DND-41 (cell line): ENCODE results near the gene FRK.
"Not testable (repeated sequence)": the region's sequence is repeated elsewhere in the genome, so short reads cannot be mapped to it uniquely, and the experiment has no call there.

Experiments used
- EZH2 ChIP-seq: IDR thresholded peaks from 3 replicates; pipeline ENCODE4 v1.6.1; 2012; ENCODE audit warnings: borderline replicate concordance, low read depth, mild to moderate bottlenecking, moderate library complexity, low read length, inconsistent platforms; ENCODE audit not compliant: severe bottlenecking
- TF ChIP-seq, protein P1 (sequence below): IDR thresholded peaks from 2 replicates; pipeline ENCODE4 v1.5.1; 2012; ENCODE audit warnings: borderline replicate concordance, low read length, moderate library complexity, mild to moderate bottlenecking; ENCODE audit not compliant: poor library complexity, severe bottlenecking; ENCODE audit errors: extremely low read depth

DNA sequence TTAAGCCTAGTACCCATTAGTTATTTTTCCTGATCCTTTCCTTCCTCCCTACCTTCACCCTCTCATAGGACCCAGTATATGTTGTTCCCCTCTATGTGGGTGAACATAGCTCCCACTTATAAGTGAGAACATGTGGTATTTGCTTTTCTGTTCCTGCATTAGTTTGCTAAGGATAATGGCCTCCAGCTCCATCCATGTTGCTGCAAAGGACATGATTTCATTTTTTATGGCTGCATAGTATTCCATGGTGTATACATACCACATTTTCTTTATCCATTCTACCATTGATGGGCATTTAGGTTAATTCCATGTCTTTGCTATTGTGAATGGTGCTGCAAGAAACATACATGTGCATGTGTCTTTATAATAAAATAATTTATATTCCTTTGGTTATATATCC is 115.9 kb downstream of the FRK start:
- TF ChIP-seq, protein P1, sequence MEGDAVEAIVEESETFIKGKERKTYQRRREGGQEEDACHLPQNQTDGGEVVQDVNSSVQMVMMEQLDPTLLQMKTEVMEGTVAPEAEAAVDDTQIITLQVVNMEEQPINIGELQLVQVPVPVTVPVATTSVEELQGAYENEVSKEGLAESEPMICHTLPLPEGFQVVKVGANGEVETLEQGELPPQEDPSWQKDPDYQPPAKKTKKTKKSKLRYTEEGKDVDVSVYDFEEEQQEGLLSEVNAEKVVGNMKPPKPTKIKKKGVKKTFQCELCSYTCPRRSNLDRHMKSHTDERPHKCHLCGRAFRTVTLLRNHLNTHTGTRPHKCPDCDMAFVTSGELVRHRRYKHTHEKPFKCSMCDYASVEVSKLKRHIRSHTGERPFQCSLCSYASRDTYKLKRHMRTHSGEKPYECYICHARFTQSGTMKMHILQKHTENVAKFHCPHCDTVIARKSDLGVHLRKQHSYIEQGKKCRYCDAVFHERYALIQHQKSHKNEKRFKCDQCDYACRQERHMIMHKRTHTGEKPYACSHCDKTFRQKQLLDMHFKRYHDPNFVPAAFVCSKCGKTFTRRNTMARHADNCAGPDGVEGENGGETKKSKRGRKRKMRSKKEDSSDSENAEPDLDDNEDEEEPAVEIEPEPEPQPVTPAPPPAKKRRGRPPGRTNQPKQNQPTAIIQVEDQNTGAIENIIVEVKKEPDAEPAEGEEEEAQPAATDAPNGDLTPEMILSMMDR = not testable (repeated sequence)
- TF ChIP-seq EZH2 = not testable (repeated sequence)
